HG02840 (cell line): ENCODE results near the gene MCAT.
"Not testable (repeated sequence)": the region's sequence is repeated elsewhere in the genome, so short reads cannot be mapped to it uniquely, and the experiment has no call there.

ENCODE experiments used
- ATAC-seq: cut with Tn5 transposase; IDR thresholded peaks from one replicate; pipeline ENCODE4 v1.9.1; 2021; ENCODE audit warnings: mild to moderate bottlenecking, moderate library complexity, moderate number of reproducible peaks; ENCODE audit not compliant: unreplicated experiment, low FRiP score

The MCAT gene

DNA sequence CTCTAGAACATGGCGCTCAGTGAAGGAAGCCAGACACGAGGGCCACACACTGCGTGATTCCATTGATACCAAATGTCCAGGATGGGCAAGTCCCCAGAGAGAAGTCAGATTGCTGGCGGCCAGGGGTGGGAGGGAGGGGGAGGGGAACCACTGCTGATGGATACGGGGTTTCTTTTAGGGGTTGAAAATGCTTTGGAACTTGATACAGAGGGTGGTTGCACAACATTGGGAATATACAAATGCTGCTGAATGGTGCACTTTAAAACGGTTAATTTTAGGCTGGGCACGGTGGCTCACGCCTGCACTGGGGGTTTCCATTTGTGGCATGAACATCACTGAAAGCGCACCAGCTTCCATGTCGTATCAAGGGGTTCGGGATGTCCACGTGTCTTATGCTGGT lies 13.2 kb upstream of the MCAT start:
- ATAC-seq: no peak

DNA sequence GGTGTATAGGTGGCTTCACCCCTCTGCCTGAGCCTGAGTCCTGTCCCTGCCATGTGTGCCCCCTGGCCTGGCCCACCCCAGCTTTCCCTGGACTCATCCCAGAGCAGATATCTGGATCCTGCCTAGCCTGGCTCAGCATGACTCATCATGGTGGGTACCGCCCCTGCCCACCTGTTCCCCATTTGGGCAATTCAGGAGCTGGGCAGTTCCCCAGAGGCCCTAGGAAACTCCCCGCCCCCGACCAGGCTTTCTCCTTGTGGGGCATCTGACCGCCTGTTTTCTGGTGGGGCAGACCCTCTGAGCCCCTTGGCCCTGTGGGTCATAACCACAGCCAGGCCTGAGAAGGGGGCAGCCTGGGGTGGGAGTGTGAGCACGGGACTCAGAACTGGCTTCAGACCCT lies 12.6 kb upstream of the MCAT start:
- ATAC-seq: no peak

DNA sequence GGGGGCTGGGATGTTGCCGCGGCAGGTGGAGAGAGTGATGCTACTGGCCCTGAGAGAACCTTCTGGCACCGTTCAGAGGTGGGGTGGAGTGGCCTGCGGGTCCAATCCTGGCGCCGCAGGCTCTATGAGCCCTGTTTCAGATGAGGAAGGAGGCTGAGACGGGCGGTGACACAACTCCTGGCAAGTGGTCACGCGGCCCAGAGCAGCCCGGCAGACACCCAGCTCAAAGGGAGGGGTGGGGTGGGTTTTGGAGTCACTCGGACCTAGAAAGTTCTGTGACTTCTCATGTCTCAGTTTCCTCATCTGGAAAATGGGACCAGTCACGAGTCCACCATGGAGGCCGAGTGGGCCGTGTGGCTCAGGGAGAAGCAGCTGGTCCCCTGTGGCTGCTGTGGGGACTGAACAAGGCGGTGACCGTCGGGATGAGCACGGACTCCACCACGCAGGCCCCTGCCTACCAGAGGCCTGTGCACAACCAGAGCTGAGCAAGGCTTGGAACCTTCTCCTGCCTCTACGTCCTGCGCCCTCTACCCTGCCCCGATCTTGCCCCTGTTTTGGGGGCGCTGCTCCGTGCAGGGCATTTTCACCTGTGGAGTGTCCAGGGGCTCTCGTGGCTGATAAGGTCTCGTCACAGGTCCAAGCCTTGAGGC lies 11.8 kb upstream of the MCAT start:
- no peak for ATAC-seq

DNA sequence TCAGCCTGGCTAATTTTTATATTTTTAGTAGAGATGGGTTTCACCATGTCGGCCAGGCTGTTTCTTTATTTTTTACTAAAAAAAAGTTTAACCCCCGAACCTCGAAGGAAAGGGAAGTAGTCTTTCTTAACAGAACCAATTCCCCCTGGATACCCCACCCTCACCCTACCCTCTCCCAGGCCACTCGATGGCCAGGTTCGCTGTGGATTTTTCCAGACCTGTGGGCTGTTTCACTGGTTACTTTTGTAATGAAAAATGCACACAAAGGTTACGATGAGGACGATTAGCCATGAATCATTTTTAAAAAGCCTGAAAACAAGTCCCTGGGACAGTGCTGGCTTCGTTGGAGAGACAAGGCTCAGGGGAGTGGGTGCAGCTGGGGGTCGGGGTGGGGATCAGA lies 10.7 kb upstream of the MCAT start:
- no peak for ATAC-seq

DNA sequence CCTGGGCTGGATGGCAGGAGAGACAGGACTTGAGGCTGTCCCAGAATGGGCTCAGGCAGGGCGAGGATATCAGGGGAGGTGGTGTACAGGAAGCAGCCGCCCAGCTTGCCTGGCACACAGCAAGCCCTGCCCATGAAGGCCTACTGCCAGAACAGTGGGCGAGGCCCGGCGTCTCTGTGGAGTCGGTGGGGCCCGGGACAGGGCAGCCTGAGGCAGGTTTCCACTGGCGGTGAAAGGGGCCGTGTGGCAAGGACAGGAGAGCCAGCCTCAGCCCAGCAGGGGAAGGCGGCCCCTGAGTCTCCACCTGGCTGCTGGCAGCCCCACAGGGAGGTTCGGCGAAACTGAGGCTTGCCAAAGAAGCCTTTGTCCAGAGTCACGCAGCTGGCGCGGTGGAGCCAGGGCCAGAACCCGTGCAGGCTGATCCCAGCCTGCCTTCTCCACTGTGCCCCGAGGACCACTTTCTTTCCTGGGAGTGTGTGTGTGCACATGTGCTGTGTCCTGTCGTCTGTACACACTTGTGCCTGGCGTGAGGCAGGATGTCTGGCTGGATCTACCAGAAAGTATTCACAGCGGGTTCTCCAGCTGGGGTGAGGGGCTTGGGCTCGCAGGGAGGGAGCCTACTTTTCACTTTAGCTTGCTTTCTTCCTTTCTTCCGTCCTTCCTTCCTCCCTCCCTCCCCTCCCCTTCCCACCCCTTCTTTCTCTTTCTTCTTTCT lies 9.3 kb upstream of the MCAT start:
- no peak for ATAC-seq

DNA sequence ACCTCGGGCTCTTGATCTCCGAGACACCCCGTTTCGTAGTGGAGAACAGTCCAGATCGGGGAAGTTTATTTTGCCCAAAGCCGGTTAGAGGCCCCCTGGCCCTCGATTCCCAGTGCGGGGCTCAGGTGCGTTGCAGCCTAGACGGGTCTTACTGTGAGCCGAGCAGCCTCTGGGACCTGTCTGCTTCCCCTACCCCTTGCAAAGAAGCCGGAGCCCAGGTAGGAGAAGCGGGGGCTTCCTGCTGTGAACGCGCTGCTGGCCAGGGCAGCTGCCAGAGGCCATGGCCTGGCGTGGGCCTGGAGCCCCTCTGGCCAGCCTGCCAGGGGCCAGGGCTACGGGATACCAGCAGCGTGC lies 8.8 kb upstream of the MCAT start:
- no peak for ATAC-seq

DNA sequence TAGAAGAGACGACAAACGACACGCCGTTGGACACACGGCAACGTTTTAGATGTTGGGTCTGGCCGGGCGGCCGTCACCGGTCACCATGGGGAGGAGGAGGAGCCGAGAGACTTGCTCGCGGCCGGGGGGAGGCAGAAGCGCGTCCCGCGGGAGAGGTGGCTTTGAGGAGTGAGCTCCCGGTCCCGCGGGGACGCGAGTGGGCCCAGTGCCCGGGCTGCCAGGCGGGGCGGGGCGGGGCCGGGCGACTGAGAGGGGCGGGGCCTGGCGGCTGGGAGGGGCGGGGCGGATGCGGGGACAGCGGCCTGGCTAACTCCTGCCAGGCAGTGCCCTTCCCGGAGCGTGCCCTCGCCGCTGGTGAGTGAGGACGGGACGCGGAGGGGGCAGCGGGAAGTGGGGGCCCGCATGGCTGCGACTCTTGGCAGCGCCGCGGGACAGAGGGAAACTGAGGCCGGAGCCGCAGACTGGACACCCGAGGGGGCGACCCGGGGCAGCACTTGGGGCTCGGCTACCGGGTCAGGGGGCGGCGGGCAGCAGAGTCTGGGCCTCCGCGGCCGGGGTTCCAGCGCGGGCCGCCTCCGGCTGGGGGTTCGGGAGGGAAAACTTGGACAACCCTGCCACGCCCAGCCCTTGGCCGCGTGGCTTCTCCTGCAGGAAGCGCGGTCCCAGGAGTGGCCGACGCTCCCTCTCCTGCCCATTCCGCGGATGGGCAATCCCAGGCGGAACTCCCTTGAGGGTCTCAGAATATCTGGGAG lies 8.2 kb upstream of the MCAT start, which contains the start of gene TSPO:
TSS of gene TSPO (plus strand) at position 309 of the 752 bp plus-strand sequence. CDS start 7,680 bp downstream, outside the sequence.
- no peak for ATAC-seq

DNA sequence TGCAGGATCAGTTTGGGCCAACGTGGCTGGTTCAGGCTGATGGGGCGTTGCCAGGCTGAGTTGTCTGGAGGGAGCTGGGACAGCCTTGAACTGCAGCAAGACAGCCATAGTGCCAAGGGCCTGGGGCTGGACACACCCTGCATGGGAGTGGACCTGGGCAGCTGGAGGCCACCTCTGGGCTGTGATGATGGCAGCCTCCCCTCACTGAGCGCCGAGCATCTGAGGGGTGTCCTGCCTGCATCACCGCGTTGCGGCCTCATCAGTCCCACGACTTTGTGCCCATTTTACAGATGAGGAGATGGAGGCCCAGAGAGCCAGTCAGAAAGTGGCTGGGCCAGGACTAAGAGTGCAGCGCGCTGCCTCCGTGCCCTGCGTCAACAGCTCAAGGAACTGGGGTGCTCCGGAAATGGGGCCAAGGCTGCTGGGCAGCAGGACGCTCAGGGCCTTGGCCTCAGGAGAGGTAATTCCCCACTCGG lies 7.6 kb upstream of the MCAT start:
- ATAC-seq: no peak

DNA sequence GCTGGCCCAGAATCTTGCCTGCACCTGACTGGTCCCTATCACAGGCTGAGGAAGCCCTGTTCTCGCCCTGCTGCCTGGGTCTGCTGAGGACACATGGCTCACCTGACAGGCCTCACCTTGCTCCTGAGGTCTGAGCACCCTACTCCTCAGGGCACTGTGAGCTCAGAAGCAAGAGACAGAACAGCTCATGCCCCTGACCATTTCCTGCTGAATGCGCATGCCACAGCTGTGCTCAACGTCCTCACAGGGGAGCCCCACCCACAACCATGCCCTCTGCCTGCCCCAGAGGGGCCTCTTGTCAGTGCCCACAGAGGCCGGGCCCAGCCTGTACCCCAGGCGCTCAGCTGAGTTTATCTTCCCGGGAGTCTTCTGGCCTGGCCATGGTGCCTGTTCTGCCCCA lies 5.4 kb upstream of the MCAT start:
- ATAC-seq: no peak

DNA sequence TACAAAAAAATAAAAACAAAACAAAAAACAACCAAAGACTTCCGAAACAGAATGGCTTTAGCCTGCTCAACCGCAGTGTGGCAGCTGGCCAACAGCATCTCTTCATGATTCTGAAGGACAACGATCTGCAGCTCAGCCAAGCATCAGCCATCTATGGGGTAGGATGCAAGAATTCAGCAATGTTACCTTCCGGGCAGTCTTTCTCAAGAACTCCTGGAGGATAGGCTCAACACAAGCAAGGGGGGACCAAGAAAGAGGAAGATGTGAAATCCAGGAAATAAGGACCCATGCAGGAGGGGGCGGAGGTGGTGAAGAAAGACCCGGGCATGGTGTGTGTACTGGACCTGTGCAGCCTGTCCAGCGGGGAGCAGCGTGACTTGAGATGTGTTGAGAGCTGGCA lies 4.6 kb upstream of the MCAT start:
- no peak for ATAC-seq

DNA sequence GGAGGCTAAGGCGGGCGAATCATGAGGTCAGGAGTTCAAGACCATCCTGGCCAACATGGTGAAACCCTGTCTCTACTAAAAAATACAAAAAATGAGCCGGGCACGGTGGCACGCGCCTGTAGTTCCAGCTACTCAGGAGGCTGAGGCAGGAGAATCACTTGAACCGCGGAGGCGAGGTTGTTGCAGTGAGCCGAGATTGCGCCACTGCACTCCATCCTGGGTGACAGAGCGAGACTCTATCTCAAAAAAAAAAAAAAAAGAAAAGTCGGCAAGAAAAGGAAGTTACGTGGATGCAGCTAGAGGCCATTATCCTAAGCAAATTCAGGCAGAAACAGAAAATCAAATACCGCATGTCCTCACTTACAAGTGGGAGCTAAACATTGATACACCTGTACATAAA lies 3.1 kb upstream of the MCAT start:
- not testable (repeated sequence) for ATAC-seq

DNA sequence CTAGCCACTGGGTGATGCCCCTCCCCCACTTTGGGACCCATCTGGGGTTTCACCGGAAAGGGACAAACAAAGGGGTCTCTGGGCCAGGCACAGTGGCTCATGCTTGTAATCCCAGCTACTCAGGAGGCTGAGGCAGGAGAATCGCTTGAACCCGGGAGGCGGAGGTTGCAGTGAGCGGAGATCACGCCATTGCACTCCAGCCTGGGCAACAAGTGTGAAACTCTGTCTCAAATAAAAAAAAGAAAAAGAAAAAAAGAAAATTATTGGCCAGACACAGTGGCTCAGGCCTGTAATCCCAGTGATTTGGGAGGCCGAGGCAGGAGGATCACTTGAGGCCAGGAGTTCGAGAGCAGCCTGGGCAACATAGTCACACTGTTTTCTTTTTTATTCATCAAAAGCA lies 2.2 kb upstream of the MCAT start:
- ATAC-seq: not testable (repeated sequence)

DNA sequence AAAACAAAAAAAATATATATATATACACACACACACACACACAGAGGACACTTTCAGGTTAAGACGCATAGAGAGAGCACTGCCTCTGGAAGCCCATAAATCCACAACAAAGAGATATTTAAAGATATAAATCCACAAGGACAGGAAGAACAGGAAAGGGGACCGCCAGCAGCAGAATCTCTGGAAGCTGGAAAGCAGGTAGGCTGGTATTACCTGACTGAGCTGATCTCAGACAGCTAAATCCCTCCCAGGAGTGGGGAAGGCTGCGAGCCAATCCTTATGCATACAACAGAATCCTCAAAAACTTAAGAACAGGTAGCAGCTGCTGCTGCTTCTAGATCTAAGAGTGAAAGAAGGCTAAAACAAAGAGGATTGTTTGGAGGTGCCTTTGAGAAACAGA lies 1.8 kb upstream of the MCAT start:
- ATAC-seq: no peak

DNA sequence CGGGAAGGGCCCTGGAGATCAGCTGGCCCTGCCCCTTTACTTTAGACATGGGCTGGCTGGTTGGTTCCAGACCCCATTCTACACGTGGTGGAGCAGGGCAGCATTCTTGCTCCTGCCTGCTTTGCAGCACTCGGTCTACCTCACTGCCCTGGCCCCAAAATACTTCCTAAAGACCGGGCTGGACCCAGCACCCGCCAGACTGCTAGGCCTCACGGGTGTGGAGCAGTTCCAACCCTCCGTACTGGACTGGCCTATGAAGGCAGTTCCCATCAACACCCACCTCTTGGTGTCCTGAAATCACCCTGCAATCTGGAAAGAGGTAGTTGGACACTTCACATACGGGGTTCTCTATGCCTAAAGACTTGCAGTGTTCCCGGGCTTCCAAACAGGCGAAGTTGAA lies 6.4 kb downstream of the MCAT start:
- ATAC-seq: no peak

DNA sequence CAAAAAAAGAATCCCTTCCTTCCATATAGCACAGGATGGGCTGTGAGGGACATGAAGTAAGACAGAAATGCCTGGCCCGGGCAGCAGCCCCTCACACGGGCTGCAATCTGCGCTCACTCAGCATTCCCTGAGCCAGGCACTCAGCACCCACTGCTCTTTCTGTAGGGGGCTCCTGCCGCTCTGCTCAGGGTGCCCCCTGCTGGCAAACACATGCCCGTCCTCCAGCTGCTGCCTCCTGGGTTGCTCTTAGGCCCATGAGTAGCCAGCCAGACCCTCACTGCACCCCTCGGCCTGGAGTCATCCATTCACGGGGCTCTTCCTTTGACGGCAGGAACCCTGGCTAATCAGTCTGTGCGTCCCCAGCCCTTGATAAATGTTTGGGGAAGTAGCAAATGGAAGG lies 6.9 kb downstream of the MCAT start:
- no peak for ATAC-seq

DNA sequence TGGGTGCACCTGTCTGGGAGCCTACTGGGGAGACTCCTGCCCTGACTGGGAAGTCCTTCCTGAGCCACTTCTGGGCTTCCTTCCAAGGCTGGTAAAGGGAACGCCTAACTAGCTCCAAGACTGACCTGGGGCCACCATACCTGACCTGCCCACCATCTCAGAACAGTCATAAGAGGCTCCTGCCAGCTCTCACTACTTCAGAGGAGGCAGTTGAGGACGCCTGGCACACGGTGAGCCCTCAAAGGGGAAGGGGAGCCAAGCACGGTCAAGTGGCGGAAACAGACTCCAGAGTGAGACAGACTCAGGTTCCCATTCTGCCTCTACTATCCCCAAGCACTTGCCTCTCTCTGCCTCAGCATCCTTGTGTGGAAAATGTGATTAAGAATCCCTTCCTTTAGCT lies 7.6 kb downstream of the MCAT start:
- no peak for ATAC-seq

DNA sequence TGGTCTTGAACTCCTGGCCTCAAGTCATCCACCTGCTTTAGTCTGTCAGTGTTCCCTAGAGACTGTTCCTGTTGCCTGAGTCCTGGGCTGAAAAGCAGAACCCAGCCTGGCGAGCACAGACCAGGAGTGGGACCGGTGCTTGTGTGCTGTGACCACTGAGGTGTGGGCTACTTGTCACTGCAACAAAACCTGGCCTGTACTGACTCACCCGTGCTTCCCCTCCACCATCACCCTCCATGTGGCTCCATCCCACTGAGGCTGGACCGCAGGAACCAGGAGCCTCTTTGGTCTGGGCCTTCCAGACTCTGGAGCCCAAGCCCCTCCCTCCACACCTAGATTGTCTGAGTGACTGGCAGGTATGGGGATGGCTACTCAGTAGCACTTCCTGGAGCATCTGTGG lies 8.6 kb downstream of the MCAT start:
- ATAC-seq: no peak

DNA sequence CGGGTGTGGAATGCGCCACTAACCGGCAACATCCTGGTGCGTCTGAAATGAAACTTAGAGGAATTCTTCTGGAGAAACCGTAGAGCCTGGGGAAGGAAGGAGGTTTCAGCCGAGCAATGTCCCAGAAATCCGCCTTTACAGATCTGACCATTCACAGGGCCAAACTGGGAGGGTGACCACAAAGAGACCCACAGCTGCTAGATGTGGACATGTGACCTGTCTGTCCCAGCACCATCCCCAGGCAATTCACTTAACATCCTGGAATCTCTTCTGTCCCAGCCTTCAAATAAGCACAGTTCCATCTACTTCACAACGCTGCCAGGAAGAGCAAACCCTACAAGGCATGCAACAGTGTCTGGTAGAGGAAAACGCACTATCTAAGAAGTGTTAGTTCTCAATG lies 9.8 kb downstream of the MCAT start:
- ATAC-seq: no peak

DNA sequence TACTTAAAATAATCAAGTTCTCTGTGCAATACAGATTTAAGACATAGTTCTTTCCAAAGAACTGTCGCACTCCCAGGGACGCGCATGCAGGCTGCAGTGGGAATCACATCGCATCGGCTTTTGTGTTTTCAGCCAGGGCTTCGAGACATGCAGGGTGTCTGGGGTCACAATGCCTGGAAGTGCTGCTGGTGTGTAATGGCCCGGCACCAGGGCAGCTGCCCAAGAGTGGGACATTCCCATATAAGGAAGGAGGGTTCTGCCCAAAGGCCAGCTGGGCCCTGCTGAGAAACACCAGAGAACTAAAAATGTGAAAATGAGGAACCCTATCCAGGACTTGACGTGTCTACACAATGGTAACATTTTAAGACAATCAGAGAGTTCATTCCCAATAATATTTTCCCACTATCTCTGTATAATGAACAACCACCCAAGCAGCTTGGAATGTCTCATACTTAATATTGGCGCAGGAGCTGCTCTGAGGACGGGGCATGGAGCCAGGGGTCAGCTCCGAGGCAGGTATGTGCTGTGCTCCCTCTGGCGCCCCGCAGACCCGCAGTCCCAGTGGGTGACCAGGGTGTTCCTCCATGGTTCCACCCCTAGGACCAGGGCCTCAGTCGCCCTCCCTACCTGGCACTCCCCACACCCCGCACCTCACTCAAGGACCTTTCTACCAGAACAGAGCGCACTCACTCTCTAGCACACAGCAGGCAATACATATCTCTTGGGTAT lies 11.3 kb downstream of the MCAT start:
- ATAC-seq: no peak

DNA sequence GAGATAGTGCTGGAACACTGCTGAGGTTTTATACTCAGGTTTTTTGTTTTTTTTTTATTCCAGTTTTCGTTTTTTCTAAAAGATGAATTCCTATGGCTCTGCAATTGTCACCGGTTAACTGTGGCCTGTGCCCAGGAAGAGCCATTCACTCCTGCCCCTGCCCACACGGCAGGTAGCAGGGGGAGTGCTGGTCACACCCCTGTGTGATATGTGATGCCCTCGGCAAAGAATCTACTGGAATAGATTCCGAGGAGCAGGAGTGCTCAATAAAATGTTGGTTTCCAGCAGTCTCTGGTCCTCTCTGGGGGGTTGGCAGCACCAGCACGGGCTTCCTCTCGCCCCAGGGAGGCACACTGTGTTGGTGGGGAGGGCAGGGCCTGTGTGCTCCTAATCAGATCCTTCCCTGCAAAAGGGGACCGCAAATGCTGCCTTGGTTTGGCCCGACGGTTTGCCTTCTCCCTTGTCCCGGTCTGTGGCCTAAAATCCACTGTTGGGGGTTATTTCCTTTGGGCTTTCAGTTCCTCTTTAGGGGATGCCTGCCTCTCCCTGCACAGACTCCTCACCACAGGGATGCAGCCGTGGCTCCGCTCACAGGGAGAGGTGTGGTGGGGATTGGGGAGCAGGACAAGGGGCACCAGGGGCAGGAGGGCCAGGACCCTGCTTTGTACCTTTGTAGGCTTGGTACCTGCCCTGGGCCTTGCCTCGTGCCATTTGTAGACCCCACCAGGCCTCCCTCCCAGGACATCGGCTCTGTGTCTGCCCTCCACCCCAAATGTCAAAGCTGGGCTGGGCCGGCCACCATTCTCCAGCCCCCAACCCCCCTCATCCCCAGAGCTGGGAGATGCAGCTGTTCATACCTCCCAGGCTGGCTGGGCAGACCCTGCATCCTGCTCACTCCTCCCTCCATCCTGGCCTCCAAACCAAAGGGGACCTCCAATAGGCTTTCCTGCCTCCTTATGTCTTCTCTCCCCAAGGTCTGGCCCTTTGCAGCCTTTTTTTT lies 13.5 kb downstream of the MCAT start:
- no peak for ATAC-seq
